ENCODE data around the gene NYNRIN. TPM values are rescaled to one million over a fixed set of nuclear protein-coding genes. Genes with fewer than 3 reads are reported as not detected.
A peak's percentile ranks its signal among the peaks of the same experiment; 100 is the strongest.

NYNRIN gene
- total and polyA plus RNA-seq, 2 of the 8 experiments (the other 6 are each of a cell fraction or from before 2014, with no cell fraction given): 15.2 to 18.3 TPM

GRCh38 chr14:24429395-24430142 is 30.8 kb downstream of the NYNRIN start, which contains the start of the genes CBLN3 and KHNYN (continued):
- TF ChIP-seq ZNF274 (IDR thresholded peaks at IDR 0.05; ENCODE audit: borderline replicate concordance, extremely low read depth, low read length) (no peak), POU5F1 (IDR thresholded peaks at IDR 0.05; ENCODE audit: low read depth, low read length) (no peak), POLR2AphosphoS5 (IDR thresholded peaks at IDR 0.05; ENCODE audit: low read depth, low read length) (peak; percentile 67; the same call in 1 of the 2 replicates), PHF8 (conservative IDR thresholded peaks at IDR 0.05; ENCODE audit: low read depth, low read length) (peak; percentile 84), SP4 (IDR thresholded peaks at IDR 0.05; ENCODE audit: low read length) (no peak), NANOG (IDR thresholded peaks at IDR 0.05; ENCODE audit: insufficient read depth, low read depth, low read length, poor library complexity, severe bottlenecking) (no peak), TBP (IDR thresholded peaks at IDR 0.05; ENCODE audit: low read depth, low read length) (peak; percentile 64), HDAC6 (IDR thresholded peaks at IDR 0.05; ENCODE audit: low read depth, low read length) (no peak), SAP30 (IDR thresholded peaks at IDR 0.05; ENCODE audit: insufficient read depth, insufficient replicate concordance, low read length) (peak; percentile 45), KDM4A (IDR thresholded peaks at IDR 0.05; ENCODE audit: low read depth, low read length, severe bottlenecking) (peak; percentile 32), EGR1 (IDR thresholded peaks at IDR 0.05; ENCODE audit: borderline replicate concordance, low read depth, low read length) (no peak; the same call in 1 of the 2 replicates), TAF1 (IDR thresholded peaks at IDR 0.05; ENCODE audit: low read depth, low read length) (peak; percentile 77), SP2 (IDR thresholded peaks at IDR 0.05; ENCODE audit: low read length) (no peak), RBBP5 (IDR thresholded peaks at IDR 0.05; ENCODE audit: borderline replicate concordance, low read depth, low read length) (no peak; the same call in 1 of the 2 replicates)
- TF ChIP-seq, protein P1, sequence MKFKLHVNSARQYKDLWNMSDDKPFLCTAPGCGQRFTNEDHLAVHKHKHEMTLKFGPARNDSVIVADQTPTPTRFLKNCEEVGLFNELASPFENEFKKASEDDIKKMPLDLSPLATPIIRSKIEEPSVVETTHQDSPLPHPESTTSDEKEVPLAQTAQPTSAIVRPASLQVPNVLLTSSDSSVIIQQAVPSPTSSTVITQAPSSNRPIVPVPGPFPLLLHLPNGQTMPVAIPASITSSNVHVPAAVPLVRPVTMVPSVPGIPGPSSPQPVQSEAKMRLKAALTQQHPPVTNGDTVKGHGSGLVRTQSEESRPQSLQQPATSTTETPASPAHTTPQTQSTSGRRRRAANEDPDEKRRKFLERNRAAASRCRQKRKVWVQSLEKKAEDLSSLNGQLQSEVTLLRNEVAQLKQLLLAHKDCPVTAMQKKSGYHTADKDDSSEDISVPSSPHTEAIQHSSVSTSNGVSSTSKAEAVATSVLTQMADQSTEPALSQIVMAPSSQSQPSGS (IDR thresholded peaks at IDR 0.05; ENCODE audit: low read length): no peak

All from H1 (cell line).